Measurements from ENCODE around the gene MRPL10. TPM values are rescaled to one million over a fixed set of nuclear protein-coding genes. Genes with fewer than 3 reads are reported as not detected.

Gene MRPL10
- total and polyA plus RNA-seq, 11 donors: 43.8 to 79.2 (median 63.2) TPM

DNA sequence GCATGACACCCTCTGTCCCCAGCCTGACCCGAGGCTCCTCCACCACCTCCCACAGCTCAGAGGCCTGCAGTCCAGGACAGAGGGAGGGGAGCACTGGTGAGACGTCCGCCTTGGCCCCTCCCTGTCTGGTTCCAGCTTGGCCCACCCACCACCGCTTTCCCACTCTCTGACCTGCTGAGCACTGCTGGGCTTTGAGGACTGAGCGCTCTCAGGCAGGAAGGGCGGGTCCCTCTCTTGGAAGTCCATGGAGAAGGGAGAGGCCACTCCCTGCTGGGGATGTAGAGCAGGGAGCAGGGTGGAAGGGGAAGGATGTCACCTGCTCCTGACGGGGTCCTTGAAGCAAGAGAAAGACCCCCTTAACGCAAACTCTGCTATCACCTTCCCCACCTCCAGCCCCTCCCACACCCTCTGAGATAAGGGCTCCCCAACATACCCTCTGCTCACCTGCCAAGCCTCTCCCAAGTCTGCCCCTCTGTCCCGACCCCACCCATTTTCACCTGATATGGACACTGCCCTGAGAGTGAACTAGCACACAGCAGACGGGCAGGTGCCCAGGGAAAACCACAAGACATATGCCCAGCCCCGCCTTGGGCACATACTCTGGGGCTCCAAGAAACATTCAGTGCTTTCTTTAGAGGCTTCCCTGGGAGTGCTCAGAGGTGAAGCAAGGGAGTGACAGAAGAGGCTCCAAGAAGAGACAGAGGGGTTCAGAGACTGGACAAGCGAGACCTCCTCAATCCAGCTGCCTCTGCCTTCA is 11.1 kb downstream of the MRPL10 start:
- H3K4me3 ChIP-seq: peak overlapping the region in 3 of 12 donors; percentile 80 to 99 (median 89)
- 60 to 65% (median 63%) methylated on average over 11 to 12 of the region's 12 CpGs for WGBS, 4 donors
- H3K9me3 ChIP-seq: no peaks in the 10 kb centered on the region
- ATAC-seq (peak in 3 of 4 donors; percentile 44 to 56 (median 44)), DNase-seq (peak in 3 of 5 donors; percentile 23 to 64 (median 51))
- intact Hi-C loops (cut with DNase I): no loop called here
- peak overlapping the region in 1 of 12 donors; percentile 77 for H3K27ac ChIP-seq
- TF ChIP-seq, protein P1, sequence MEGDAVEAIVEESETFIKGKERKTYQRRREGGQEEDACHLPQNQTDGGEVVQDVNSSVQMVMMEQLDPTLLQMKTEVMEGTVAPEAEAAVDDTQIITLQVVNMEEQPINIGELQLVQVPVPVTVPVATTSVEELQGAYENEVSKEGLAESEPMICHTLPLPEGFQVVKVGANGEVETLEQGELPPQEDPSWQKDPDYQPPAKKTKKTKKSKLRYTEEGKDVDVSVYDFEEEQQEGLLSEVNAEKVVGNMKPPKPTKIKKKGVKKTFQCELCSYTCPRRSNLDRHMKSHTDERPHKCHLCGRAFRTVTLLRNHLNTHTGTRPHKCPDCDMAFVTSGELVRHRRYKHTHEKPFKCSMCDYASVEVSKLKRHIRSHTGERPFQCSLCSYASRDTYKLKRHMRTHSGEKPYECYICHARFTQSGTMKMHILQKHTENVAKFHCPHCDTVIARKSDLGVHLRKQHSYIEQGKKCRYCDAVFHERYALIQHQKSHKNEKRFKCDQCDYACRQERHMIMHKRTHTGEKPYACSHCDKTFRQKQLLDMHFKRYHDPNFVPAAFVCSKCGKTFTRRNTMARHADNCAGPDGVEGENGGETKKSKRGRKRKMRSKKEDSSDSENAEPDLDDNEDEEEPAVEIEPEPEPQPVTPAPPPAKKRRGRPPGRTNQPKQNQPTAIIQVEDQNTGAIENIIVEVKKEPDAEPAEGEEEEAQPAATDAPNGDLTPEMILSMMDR (IDR thresholded peaks at IDR 0.05): no peak
- no peak for TF ChIP-seq POLR2A (IDR thresholded peaks at IDR 0.05)
- H3K4me1 ChIP-seq: peaks cover 0 to 27% (median 18%) of the 10 kb centered on the region in 12 donors
- peaks cover 0 to 66% (median 56%) of the 10 kb centered on the region in 9 donors for H3K36me3 ChIP-seq
- H3K27me3 ChIP-seq: no peaks in the 10 kb centered on the region

DNA sequence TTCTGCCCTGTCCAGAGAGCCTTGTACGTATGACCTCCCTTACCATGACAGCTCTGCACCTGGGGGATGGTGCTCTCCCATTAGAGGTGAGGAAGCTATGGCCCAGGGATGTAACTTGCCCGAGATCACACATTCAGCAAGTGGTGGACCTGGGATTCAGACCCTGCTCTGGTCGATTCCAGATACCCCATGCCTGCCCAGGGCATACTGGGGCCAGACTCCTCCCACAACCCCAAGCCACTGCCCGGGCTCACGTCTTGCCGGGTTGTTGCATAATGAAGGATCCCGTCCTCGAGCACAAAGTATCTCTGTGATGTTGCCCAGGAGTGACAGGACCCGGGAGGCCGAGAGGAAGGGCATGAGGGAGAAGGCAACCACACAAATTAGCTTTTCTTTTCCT is 11.9 kb downstream of the MRPL10 start:
- 72 to 83% (median 79%) methylated on average over 10 of the region's 10 CpGs for WGBS, 4 donors
- TF ChIP-seq POLR2A (IDR thresholded peaks at IDR 0.05): no peak
- TF ChIP-seq, protein P1 (IDR thresholded peaks at IDR 0.05): no peak
- Histone ChIP-seq H3K9me3 (no peaks in the 10 kb centered on the region), H3K27me3 (no peaks in the 10 kb centered on the region), H3K27ac (no peak overlapping the region), H3K4me3 (no peak overlapping the region), H3K4me1 (peaks cover 0 to 27% (median 18%) of the 10 kb centered on the region in 12 donors), H3K36me3 (peaks cover 0 to 66% (median 59%) of the 10 kb centered on the region in 9 donors)
- no peak for ATAC-seq
- DNase-seq: peak in 1 of 5 donors; percentile 15
- intact Hi-C loops (cut with DNase I): no loop called here

DNA sequence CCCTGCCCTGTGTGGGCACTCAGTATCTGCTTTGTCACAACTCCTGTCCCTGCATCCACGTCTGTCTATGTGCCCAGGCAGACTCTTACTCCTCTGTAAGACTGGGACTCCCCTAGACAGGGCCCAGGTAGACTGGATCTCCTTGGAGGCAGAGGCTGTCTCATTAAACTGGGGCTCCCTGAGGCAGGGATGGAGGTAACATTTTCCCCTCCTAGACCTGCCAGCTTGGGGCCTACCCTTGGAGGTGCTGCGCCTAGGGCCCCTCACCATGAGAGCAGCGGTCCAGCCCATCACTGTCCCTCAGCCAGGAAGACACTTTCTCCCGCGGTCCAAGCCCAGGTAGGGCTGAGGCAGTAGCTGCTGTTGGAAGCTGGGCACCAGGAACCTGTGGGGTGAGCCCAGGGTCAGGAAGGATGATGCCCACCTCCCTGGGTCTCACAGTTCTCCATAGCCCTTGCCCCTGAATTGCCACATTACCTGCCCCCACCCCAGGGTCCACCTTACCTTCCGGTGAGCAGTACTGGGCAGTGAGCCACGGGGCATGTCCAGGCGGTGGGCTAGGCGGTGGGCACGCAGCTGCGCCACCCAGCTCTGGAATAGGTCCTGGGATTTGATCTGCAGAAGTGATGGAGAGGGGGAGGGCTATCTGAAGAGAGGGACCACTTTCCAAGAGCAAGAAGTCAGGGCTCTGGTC is 13.2 kb downstream of the MRPL10 start:
- ATAC-seq: no peak
- TF ChIP-seq POLR2A (IDR thresholded peaks at IDR 0.05): no peak
- TF ChIP-seq, protein P1 (IDR thresholded peaks at IDR 0.05): no peak
- no peak overlapping the region for H3K4me3 ChIP-seq
- intact Hi-C loops (cut with DNase I): no loop called here
- DNase-seq: peak in 2 of 5 donors; percentile 25 to 52
- H3K9me3 ChIP-seq: no peaks in the 10 kb centered on the region
- H3K27me3 ChIP-seq: no peaks in the 10 kb centered on the region
- H3K36me3 ChIP-seq: peaks cover 0 to 66% (median 58%) of the 10 kb centered on the region in 9 donors
- 76 to 94% (median 92%) methylated on average over 2 to 11 of the region's 11 CpGs for WGBS, 4 donors
- no peak overlapping the region for H3K27ac ChIP-seq
- H3K4me1 ChIP-seq: peaks cover 0 to 27% (median 18%) of the 10 kb centered on the region in 12 donors

DNA sequence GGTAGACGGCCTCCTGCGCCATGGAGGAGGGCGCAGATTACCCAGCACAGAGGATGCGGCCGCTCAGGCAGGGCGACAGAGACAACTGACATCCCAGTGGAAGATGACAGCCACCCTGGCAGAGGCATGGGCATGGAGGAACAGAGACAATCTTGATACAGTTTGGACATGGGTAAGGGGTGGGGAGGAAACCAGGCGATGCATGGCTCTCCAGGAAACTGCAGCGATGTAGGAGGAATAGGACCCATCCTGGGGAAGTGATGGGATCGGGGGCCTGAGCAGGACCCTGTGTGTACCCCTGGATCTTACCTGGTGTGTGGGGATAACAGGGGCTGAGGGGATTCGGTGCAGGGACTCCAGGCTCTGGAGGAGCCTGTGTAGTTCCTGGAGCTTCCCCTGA is 14.4 kb downstream of the MRPL10 start:
- TF ChIP-seq POLR2A (IDR thresholded peaks at IDR 0.05): no peak
- TF ChIP-seq, protein P1 (IDR thresholded peaks at IDR 0.05): no peak
- H3K27ac ChIP-seq: no peak overlapping the region
- peaks cover 0 to 76% (median 63%) of the 10 kb centered on the region in 9 donors for H3K36me3 ChIP-seq
- H3K4me3 ChIP-seq: no peak overlapping the region
- WGBS, 4 donors: 96 to 98% (median 97%) methylated on average over 10 of the region's 10 CpGs
- intact Hi-C loops (cut with DNase I): no loop called here
- peak in 2 of 5 donors; percentile 3 to 49 for DNase-seq
- no peaks in the 10 kb centered on the region for H3K27me3 ChIP-seq
- H3K4me1 ChIP-seq: peaks cover 0 to 20% (median 13%) of the 10 kb centered on the region in 12 donors
- no peak for ATAC-seq
- no peaks in the 10 kb centered on the region for H3K9me3 ChIP-seq

Data from heart left ventricle (tissue), 16 donors.